Measurements from ENCODE around the gene CACNA1H.
"Not testable (repeated sequence)": the region's sequence is repeated elsewhere in the genome, so short reads cannot be mapped to it uniquely, and the experiment has no call there.

Gene CACNA1H

GRCh38 chr16:1175566-1176279 is 22.8 kb downstream of the CACNA1H start:
- no peak for DNase-seq (ENCODE audit: low spot score)

- no peak for DNase-seq (ENCODE audit: low spot score)
These were observed 23.5 kb downstream of the CACNA1H start for GRCh38 chr16:1176280-1176897.

- no peak for DNase-seq (ENCODE audit: low spot score)
These were observed 24.1 kb downstream of the CACNA1H start for GRCh38 chr16:1177053-1177452.

- DNase-seq (ENCODE audit: low spot score), result no peak
These were observed 24.8 kb downstream of the CACNA1H start for GRCh38 chr16:1177750-1178149.

- no peak for DNase-seq (ENCODE audit: low spot score)
These were observed 25.5 kb downstream of the CACNA1H start for GRCh38 chr16:1178295-1178910.

- DNase-seq (ENCODE audit: low spot score), result no peak
These were observed 27.9 kb downstream of the CACNA1H start for GRCh38 chr16:1180549-1181403.

- no peak for DNase-seq (ENCODE audit: low spot score)
These were observed 28.8 kb downstream of the CACNA1H start for GRCh38 chr16:1181404-1182315.

- no peak for DNase-seq (ENCODE audit: low spot score)
These were observed 29.4 kb downstream of the CACNA1H start for GRCh38 chr16:1182316-1182671.

GRCh38 chr16:1182950-1183907 is 30.3 kb downstream of the CACNA1H start:
- no peak for DNase-seq (ENCODE audit: low spot score)

GRCh38 chr16:1184156-1184868 is 31.4 kb downstream of the CACNA1H start:
- DNase-seq (ENCODE audit: low spot score), result no peak

GRCh38 chr16:1184980-1185379 is 32.1 kb downstream of the CACNA1H start:
- DNase-seq (ENCODE audit: low spot score), result no peak

- not testable (repeated sequence) for DNase-seq (ENCODE audit: low spot score)
These were observed 32.7 kb downstream of the CACNA1H start for GRCh38 chr16:1185460-1186207.

GRCh38 chr16:1188432-1189189 is 35.7 kb downstream of the CACNA1H start:
- no peak for DNase-seq (ENCODE audit: low spot score)

- no peak for DNase-seq (ENCODE audit: low spot score)
These were observed 36.5 kb downstream of the CACNA1H start for GRCh38 chr16:1189455-1189854.

- not testable (repeated sequence) for DNase-seq (ENCODE audit: low spot score)
These were observed 37.9 kb downstream of the CACNA1H start for GRCh38 chr16:1190789-1191188.

- no peak for DNase-seq (ENCODE audit: low spot score)
These were observed 39.6 kb downstream of the CACNA1H start for GRCh38 chr16:1192384-1193073.

GRCh38 chr16:1193143-1193824 is 40.4 kb downstream of the CACNA1H start:
- DNase-seq (ENCODE audit: low spot score), result no peak

All from pons (tissue), 1 donor.